ENCODE results near the gene PSMB11.

Gene PSMB11

GRCh38 chr14:23015618-23016017 is 26.4 kb upstream of the PSMB11 start:
- DNase-seq (ENCODE audit: low read depth in 3 of 3) = no peak

- DNase-seq (ENCODE audit: low read depth in 3 of 3) = no peak
Measured at GRCh38 chr14:23017091-23017490, 24.9 kb upstream of the PSMB11 start.

GRCh38 chr14:23018107-23018506 is 23.9 kb upstream of the PSMB11 start:
- DNase-seq (ENCODE audit: low read depth in 3 of 3) = no peak

GRCh38 chr14:23020143-23021128 is 21.6 kb upstream of the PSMB11 start:
- DNase-seq (ENCODE audit: low read depth in 3 of 3) = no peak

GRCh38 chr14:23021434-23021833 is 20.6 kb upstream of the PSMB11 start:
- DNase-seq (ENCODE audit: low read depth in 3 of 3) = no peak

GRCh38 chr14:23021889-23022442 is 20.0 kb upstream of the PSMB11 start:
- DNase-seq (ENCODE audit: low read depth in 3 of 3) = no peak

GRCh38 chr14:23023022-23023794 is 18.8 kb upstream of the PSMB11 start:
- no peak for DNase-seq (ENCODE audit: low read depth in 3 of 3)

GRCh38 chr14:23023795-23024152 is 18.2 kb upstream of the PSMB11 start:
- DNase-seq (ENCODE audit: low read depth in 3 of 3) = no peak

GRCh38 chr14:23024612-23025075 is 17.4 kb upstream of the PSMB11 start:
- DNase-seq (ENCODE audit: low read depth in 3 of 3) = no peak

- DNase-seq (ENCODE audit: low read depth in 3 of 3) = no peak
Measured at GRCh38 chr14:23025151-23025814, 16.7 kb upstream of the PSMB11 start.

- DNase-seq (ENCODE audit: low read depth in 3 of 3) = no peak
Measured at GRCh38 chr14:23028799-23029198, 13.2 kb upstream of the PSMB11 start.

- DNase-seq (ENCODE audit: low read depth in 3 of 3) = no peak
Measured at GRCh38 chr14:23030936-23031335, 11.1 kb upstream of the PSMB11 start.

GRCh38 chr14:23033251-23033727 is 8.7 kb upstream of the PSMB11 start:
- no peak for DNase-seq (ENCODE audit: low read depth in 3 of 3)

- no peak for DNase-seq (ENCODE audit: low read depth in 3 of 3)
Measured at GRCh38 chr14:23033801-23034497, 8.1 kb upstream of the PSMB11 start.

GRCh38 chr14:23034498-23035302 is 7.3 kb upstream of the PSMB11 start, which contains the start of gene PSMB5:
Gene PSMB5, minus strand, starts transcription at chr14:23034900. Its CDS starts 19 bp downstream, at chr14:23034881.
- peak; percentile 74 to 86 (median 84) for DNase-seq (ENCODE audit: low read depth in 3 of 3)

GRCh38 chr14:23035303-23036144 is 6.5 kb upstream of the PSMB11 start:
- DNase-seq (ENCODE audit: low read depth in 3 of 3) = no peak

- DNase-seq (ENCODE audit: low read depth in 3 of 3) = no peak
Measured at GRCh38 chr14:23040100-23040499, 1.9 kb upstream of the PSMB11 start.

- DNase-seq (ENCODE audit: low read depth in 3 of 3) = no peak
Measured at GRCh38 chr14:23041729-23042128, 283 bp upstream of the PSMB11 start.

- no peak for DNase-seq (ENCODE audit: low read depth in 3 of 3)
Measured at GRCh38 chr14:23043145-23043544, 1.1 kb downstream of the PSMB11 start.
